Measurements from ENCODE around the gene C2orf74.
"Not testable (repeated sequence)": the region's sequence is repeated elsewhere in the genome, so short reads cannot be mapped to it uniquely, and the experiment has no call there.

DNA sequence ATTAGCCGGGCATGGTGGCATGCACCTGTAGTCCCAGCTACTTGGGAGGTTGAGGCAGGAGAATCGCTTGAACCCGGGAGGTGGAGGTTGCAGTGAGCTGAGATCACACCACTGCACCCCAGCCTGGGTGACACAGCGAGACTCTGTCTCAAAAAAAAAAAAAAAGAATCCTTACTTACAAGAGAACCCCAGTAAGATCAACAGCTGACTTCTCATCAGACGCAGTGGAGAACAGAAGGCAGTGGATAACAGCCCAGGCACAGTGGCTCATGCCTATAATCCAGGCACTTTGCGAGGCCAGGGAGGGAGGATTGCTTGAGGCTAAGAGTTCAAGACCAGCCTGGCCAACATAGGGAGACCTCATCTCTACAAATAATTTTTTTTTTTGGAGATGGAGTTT, 33.9 kb upstream of the C2orf74 start:
- TF ChIP-seq, protein P1, sequence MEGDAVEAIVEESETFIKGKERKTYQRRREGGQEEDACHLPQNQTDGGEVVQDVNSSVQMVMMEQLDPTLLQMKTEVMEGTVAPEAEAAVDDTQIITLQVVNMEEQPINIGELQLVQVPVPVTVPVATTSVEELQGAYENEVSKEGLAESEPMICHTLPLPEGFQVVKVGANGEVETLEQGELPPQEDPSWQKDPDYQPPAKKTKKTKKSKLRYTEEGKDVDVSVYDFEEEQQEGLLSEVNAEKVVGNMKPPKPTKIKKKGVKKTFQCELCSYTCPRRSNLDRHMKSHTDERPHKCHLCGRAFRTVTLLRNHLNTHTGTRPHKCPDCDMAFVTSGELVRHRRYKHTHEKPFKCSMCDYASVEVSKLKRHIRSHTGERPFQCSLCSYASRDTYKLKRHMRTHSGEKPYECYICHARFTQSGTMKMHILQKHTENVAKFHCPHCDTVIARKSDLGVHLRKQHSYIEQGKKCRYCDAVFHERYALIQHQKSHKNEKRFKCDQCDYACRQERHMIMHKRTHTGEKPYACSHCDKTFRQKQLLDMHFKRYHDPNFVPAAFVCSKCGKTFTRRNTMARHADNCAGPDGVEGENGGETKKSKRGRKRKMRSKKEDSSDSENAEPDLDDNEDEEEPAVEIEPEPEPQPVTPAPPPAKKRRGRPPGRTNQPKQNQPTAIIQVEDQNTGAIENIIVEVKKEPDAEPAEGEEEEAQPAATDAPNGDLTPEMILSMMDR (optimal IDR thresholded peaks at IDR 0.05 in 1 of 3, IDR thresholded peaks at IDR 0.05 in 1 of 3, conservative IDR thresholded peaks at IDR 0.05 in 1 of 3; ENCODE audit: extremely low read depth in 1 of 3, insufficient read depth in 2 of 3, low read length in 3 of 3): not testable (repeated sequence)
- TF ChIP-seq EZH2 (IDR thresholded peaks at IDR 0.05; ENCODE audit: low read length): not testable (repeated sequence)
